Raji (cell line): ENCODE data around the gene CGB1.
"Not testable (repeated sequence)": the region's sequence is repeated elsewhere in the genome, so short reads cannot be mapped to it uniquely, and the experiment has no call there.

Experiments used
- POLR2A ChIP-seq: IDR thresholded peaks from 2 replicates; pipeline ENCODE4 v1.6.1; 2011; ENCODE audit warnings: low read depth, low read length, control low read depth; ENCODE audit not compliant: insufficient read depth

Gene CGB1

GRCh38 chr19:49064768-49065611, 28.3 kb upstream of the CGB1 start, which contains the start of gene NTF4:
Gene NTF4 (minus strand): TSS chr19:49064818. CDS start chr19:49061997, 2,821 bp downstream.
- no peak for TF ChIP-seq POLR2A

- no peak for TF ChIP-seq POLR2A
Measured at GRCh38 chr19:49064029-49064629, 27.4 kb upstream of the CGB1 start.

- no peak for TF ChIP-seq POLR2A
Measured at GRCh38 chr19:49061445-49061844, 24.8 kb upstream of the CGB1 start.

GRCh38 chr19:49061000-49061399, 24.3 kb upstream of the CGB1 start:
- TF ChIP-seq POLR2A, result no peak

GRCh38 chr19:49059053-49059452, 22.4 kb upstream of the CGB1 start:
- no peak for TF ChIP-seq POLR2A

- TF ChIP-seq POLR2A, result no peak
Measured at GRCh38 chr19:49058562-49058961, 21.9 kb upstream of the CGB1 start.

- TF ChIP-seq POLR2A, result no peak
Measured at GRCh38 chr19:49057636-49058234, 21.0 kb upstream of the CGB1 start, which contains the start of gene CGB7. Gene CGB7 (minus strand): TSS chr19:49057749. CDS start chr19:49055375, 2,374 bp downstream.

GRCh38 chr19:49056101-49056901, 19.6 kb upstream of the CGB1 start:
- no peak for TF ChIP-seq POLR2A

GRCh38 chr19:49049011-49049410, 12.3 kb upstream of the CGB1 start, which contains the start of gene CGB8:
Gene CGB8 (minus strand): TSS chr19:49049111. CDS start chr19:49048739, 372 bp downstream.
- TF ChIP-seq POLR2A, result not testable (repeated sequence)

GRCh38 chr19:49043548-49043947, 6.9 kb upstream of the CGB1 start, which contains the start of gene CGB5:
Gene CGB5 (plus strand): TSS chr19:49043848. CDS start chr19:49044210, 362 bp downstream.
- not testable (repeated sequence) for TF ChIP-seq POLR2A

GRCh38 chr19:49042177-49042576, 5.5 kb upstream of the CGB1 start:
- TF ChIP-seq POLR2A, result no peak

- not testable (repeated sequence) for TF ChIP-seq POLR2A
Measured at GRCh38 chr19:49031642-49032301, 4.9 kb downstream of the CGB1 start, which contains the start of gene CGB2. Gene CGB2 (plus strand): TSS chr19:49031890. CDS start chr19:49032096, 206 bp downstream.

- not testable (repeated sequence) for TF ChIP-seq POLR2A
Measured at GRCh38 chr19:49024233-49024632, 12.5 kb downstream of the CGB1 start, which contains the start of gene CGB3. Gene CGB3 (minus strand): TSS chr19:49024333. CDS start chr19:49023971, 362 bp downstream.

GRCh38 chr19:49022116-49022515, 14.6 kb downstream of the CGB1 start:
- no peak for TF ChIP-seq POLR2A
